Measurements from ENCODE around the gene GPR146. TPM values are rescaled to one million over a fixed set of nuclear protein-coding genes. Genes with fewer than 3 reads are reported as not detected.

The GPR146 gene
- total RNA-seq, 1 experiment from 2014 or later: 1.1 TPM

GRCh38 chr7:1041551-1042491 is 2.5 kb upstream of the GPR146 start:
- no peak for DNase-seq (ENCODE audit: low read depth)

GRCh38 chr7:1042492-1042833 is 1.9 kb upstream of the GPR146 start:
- DNase-seq (ENCODE audit: low read depth): no peak

- DNase-seq (ENCODE audit: low read depth): no peak
These were observed 676 bp upstream of the GPR146 start for GRCh38 chr7:1043552-1044188.

GRCh38 chr7:1045069-1046063 is 1.0 kb downstream of the GPR146 start:
- DNase-seq (ENCODE audit: low read depth): no peak

GRCh38 chr7:1046722-1047679 is 2.7 kb downstream of the GPR146 start:
- no peak for DNase-seq (ENCODE audit: low read depth)

GRCh38 chr7:1049006-1049741 is 4.8 kb downstream of the GPR146 start:
- no peak for DNase-seq (ENCODE audit: low read depth)

- no peak for DNase-seq (ENCODE audit: low read depth)
These were observed 5.5 kb downstream of the GPR146 start for GRCh38 chr7:1049801-1050200.

GRCh38 chr7:1050254-1050906 is 6.0 kb downstream of the GPR146 start:
- DNase-seq (ENCODE audit: low read depth): no peak

GRCh38 chr7:1050956-1051690 is 6.8 kb downstream of the GPR146 start:
- no peak for DNase-seq (ENCODE audit: low read depth)

GRCh38 chr7:1052031-1052818 is 7.9 kb downstream of the GPR146 start:
- no peak for DNase-seq (ENCODE audit: low read depth)

GRCh38 chr7:1053002-1053411 is 8.7 kb downstream of the GPR146 start:
- no peak for DNase-seq (ENCODE audit: low read depth)

GRCh38 chr7:1053816-1054370 is 9.5 kb downstream of the GPR146 start:
- DNase-seq (ENCODE audit: low read depth): no peak

GRCh38 chr7:1054438-1054837 is 10.1 kb downstream of the GPR146 start:
- no peak for DNase-seq (ENCODE audit: low read depth)

GRCh38 chr7:1054861-1055450 is 10.6 kb downstream of the GPR146 start:
- DNase-seq (ENCODE audit: low read depth): no peak

- DNase-seq (ENCODE audit: low read depth): no peak
These were observed 11.2 kb downstream of the GPR146 start for GRCh38 chr7:1055491-1055955.

GRCh38 chr7:1055956-1056784 is 11.8 kb downstream of the GPR146 start:
- no peak for DNase-seq (ENCODE audit: low read depth)
